ENCODE data around the gene NOX1.
"Not testable (repeated sequence)": the region's sequence is repeated elsewhere in the genome, so short reads cannot be mapped to it uniquely, and the experiment has no call there.

Gene NOX1

DNA sequence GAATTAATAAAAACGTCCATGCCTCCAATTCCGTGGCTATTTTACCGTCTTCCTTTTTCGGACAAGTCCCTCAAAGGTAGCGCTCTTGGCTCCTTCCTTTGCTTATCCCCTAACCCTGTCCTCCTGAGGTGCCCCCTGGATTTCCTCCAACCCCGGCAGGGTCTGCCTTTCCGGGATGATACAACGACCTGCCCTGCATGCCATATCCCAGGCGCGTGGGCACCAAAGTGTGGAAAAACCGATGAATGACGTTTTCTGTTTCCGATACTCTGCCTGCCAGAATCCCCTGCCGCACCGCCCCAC, 54.7 kb downstream of the NOX1 start:
- no peak for DNase-seq (ENCODE audit: low spot score)

DNA sequence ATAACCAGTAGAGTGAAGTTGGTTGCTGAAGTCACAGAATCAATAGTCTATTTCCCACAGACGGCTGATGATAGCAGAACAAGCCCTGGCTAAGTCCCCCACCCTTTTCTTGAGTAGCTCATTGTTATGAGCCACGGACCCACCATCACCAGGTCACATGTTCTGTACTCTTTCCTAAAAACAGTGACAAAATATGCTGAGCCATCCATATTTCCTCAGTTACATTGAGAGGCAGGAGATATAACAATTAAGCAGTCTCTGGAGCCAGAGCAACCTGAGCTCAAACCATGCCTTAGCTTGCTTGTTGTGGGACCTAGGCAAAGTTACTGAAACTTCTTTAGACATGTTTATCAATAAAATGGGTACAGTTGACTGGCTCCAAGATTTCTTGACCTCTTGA, 56.8 kb downstream of the NOX1 start:
- DNase-seq (ENCODE audit: low spot score), result no peak

DNA sequence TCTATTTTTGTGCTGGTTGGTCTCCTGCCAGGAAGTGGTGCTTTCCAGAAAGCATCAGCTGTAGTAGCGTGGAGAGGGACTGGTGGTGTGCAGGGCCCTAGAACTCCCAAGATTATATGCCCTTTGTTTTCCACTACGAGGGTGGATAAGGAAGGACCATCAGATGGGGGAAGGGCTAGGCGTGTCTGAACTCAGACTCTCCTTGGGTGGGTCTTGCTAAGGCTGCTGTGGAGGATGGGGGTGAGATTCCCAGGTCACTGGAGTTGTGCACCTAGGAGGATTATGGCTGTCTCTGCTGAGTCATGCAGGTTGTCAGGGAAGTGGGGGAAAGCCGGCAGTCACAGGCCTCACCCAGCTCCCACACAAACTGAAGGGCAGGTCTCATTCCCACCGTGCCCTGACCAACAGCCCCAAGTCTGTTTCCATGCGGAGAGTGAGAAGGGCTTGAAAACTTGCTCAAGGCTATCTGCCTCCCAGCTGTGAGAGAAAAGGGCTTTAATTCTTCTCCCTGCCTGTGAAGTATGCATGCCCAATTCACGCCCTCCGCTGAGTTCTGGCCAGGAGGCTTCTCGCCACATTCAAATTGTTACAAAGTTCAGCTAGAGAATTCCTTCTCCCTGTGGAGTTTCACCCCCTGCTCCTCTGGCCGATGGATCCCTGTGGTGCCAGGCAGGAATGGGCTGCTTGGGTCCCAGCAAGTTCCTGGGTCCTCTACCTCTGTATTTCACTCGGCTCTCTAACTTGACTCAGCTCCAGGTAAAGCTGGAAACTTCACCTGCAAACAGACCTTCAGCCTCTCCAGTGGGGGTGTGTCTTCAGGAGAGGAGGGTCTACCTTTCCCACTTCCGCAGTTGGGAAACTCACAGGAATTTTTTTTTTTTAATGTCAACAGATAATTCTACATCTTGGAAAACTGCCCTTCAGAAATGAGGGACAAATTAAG, 61.7 kb downstream of the NOX1 start:
- DNase-seq (ENCODE audit: low spot score), result peak; percentile 0

DNA sequence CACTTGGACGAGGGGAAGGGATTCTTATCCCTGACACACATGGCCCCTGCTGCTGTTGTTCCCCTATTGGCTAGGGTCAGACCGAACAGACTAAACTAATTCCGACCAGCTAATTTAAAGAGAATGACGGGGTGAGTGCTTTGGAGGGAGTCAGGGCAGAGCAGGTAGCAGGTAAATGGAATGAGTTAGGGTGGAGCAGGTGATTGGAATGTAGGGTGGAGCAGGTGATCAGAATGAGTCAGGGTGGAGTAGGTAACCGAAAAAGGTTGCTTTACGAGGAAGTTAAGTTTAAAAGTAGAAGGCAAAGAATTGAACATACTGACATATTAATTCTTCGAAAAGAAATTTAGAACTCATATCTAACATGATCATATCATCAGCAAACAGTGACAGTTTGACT, 65.9 kb downstream of the NOX1 start:
- DNase-seq (ENCODE audit: low spot score), result not testable (repeated sequence)

DNA sequence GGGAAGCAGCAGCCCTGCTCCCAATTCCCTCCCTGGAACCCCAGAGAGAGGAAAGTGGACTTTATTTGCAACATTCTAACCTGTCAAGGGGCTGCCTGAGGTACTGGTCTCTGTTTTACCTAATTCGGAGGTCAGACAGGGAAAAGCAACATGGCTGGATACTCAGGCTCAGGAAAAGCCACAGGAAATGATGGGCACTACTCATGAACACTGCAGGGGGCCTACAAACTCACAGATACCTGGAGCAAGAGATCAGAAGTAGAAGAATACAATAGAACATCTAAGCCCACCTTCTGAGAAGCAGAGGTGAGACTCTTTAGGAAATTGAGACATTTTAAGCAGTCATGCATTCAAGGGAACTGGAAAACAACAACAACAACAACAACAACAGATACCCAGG, 69.4 kb downstream of the NOX1 start:
- DNase-seq (ENCODE audit: low spot score), result no peak

DNA sequence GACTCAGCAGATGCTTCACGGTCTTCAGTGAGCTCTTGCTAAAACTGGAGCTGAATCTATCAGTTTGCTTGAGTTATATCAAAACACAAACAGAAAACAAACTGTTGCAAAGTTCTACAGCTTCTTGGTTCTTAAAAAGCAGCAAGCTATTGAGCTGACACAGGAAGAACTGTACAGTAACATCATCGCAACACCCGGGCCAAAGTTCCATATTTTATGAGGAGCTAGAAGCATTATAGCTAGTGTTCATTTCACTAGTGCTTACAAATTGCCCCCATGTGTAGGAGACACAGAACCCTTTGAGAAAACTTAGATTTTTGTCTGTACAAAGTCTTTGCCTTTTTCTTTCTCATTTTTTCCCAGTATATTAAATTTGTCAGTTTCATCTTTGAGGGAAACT, 71.3 kb downstream of the NOX1 start:
- no peak for DNase-seq (ENCODE audit: low spot score)

DNA sequence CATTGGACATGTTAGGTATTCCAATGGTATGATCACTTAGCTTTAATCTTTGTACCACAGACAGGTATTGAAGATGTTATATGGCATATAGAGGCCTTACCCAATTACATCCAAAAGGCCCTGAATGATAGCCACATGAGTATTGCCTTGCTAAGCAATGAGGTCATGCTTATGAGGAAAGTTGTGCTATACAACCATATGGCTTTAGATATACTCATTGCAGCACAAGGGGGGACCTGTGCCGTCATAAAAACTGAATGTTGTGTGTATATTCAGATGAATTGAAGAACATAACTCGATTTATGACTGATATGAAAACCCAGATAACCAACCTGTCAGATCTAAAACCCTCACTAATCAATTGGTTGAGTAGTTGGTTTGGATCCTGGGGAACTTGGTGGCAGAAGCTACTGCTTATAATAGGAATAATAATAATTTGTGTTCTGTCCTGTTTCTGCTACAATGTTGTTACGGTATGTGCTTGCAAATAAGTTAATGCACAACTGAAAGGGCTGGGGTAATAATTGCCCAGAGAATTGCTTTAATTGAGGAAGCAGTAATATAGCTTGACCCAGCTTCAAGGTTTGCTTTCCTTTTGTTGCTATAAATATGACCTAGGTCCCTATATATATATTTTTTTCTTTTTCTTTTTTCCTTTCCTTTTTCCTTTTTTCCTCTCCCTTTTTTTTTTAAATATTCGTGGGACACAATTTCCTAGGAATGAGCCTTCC, 75.5 kb downstream of the NOX1 start:
- no peak for DNase-seq (ENCODE audit: low spot score)

DNA sequence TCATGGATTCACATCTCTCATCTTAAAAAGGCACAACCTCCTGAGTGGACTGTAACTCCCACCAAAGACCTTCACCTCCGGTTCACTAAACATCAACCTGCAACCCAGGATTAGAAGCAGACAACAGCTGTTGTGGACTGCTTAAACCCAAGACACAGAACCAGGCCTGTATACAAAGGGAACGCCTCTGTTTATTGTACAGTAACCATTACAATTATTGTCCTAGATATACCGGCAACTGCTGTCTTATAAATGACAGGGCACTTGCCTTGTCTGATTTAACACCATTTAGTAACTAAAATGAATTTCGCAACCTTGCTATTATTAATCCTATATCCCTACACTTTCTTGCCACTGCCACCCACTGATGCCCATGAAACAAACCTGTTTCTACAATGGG, 76.8 kb downstream of the NOX1 start:
- no peak for DNase-seq (ENCODE audit: low spot score)

DNA sequence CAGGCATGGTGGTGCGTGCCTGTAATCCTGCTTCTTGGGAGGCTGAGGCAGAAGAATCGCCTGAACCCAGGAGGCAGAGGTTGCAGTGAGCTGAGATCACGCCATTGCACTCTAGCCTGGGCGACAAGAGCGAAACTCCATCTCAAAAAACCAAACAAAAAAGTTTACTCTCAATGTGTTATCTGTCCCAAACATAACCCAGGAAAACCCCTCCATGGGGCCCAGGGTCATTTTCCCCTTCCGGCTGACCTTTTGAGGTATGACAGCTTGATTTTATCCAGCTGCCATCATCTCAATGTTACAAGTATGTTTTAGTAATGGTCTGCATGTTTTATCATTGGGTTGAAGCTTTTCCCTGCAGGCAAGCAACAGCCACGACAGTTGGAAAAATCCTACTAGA, 77.8 kb downstream of the NOX1 start:
- not testable (repeated sequence) for DNase-seq (ENCODE audit: low spot score)

All from LoVo (cell line).